NCI-H345 treated with DMSO at 0.1 percent for 48 hours (cell line): ENCODE results near the gene SLC35F2.

Experiments
- DNase-seq: peaks from one replicate; lab custom pipeline; 2025; ENCODE audit not compliant: unreplicated experiment; lab: John Stamatoyannopoulos, UW

The SLC35F2 gene

GRCh38 chr11:107743191-107743590 is 115.4 kb downstream of the SLC35F2 start:
- no peak for DNase-seq

- DNase-seq: no peak
These were observed 117.4 kb downstream of the SLC35F2 start for GRCh38 chr11:107741044-107741823.
